Choroid plexus epithelial cell (primary cell): ENCODE data around the gene CDK14.

Source experiments
- DNase-seq: peaks from one replicate; pipeline ENCODE4 v3.0.0-alpha.2; 2010; ENCODE audit warnings: low read depth
- H3K4me3 ChIP-seq: 2 replicates; pipeline ENCODE4 v1.5.1; 2011; ENCODE audit warnings: low read depth, mild to moderate bottlenecking, control low read depth, low read length, moderate library complexity
- CTCF ChIP-seq: conservative IDR thresholded peaks from 2 replicates; pipeline ENCODE4 v1.5.1; 2011; ENCODE audit warnings: low read depth, mild to moderate bottlenecking, control low read depth, inconsistent platforms, low read length, moderate library complexity

The CDK14 gene

GRCh38 chr7:90736316-90736715 is 140.2 kb downstream of the CDK14 start:
- no peak for TF ChIP-seq CTCF
- no peak overlapping the region for H3K4me3 ChIP-seq
- DNase-seq = no peak

- no peak overlapping the region for H3K4me3 ChIP-seq
- no peak for TF ChIP-seq CTCF
- no peak for DNase-seq
These were observed 141.1 kb downstream of the CDK14 start for GRCh38 chr7:90736968-90737939.

GRCh38 chr7:90738249-90738648 is 142.1 kb downstream of the CDK14 start:
- no peak for TF ChIP-seq CTCF
- H3K4me3 ChIP-seq = no peak overlapping the region
- DNase-seq = no peak

- no peak for DNase-seq
- no peak overlapping the region for H3K4me3 ChIP-seq
- TF ChIP-seq CTCF = no peak
These were observed 143.6 kb downstream of the CDK14 start for GRCh38 chr7:90739716-90740115.

GRCh38 chr7:90740386-90740785 is 144.3 kb downstream of the CDK14 start:
- H3K4me3 ChIP-seq = no peak overlapping the region
- TF ChIP-seq CTCF = no peak
- DNase-seq = no peak

- no peak for TF ChIP-seq CTCF
- no peak overlapping the region for H3K4me3 ChIP-seq
- DNase-seq = no peak
These were observed 147.5 kb downstream of the CDK14 start for GRCh38 chr7:90743626-90744025.

- TF ChIP-seq CTCF = no peak
- no peak overlapping the region for H3K4me3 ChIP-seq
- no peak for DNase-seq
These were observed 151.4 kb downstream of the CDK14 start for GRCh38 chr7:90747516-90747915.
